ENCODE measurements around the gene ZNF532. TPM values are rescaled to one million over a fixed set of nuclear protein-coding genes. Genes with fewer than 3 reads are reported as not detected.

ZNF532 gene
- total and polyA plus RNA-seq, 4 experiments from 2014 or later = 1.1 to 9.2 (median 7.8) TPM; not detected in 1

DNA sequence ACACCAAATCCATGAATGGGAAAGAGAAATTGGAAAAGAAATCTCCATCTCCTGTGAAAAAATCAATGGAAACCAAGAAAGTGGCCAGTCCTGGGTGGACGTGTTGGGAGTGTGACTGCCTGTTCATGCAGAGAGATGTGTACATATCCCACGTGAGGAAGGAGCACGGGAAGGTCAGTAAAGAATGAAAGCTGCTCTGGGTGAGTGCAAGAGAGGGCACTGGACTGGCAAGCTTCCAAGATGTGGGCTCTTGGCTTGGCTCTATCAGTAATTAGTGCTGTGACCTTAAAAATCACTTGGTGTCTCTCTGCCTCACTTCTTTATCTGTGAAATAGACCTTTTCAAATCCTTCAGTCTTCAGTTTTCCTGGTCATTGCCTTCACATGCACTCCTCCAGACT is 89.0 kb downstream of the ZNF532 start:
- Histone ChIP-seq H3K27me3 (ENCODE audit: insufficient read depth, low read length) (no peaks in the 10 kb centered on the region), H3K4me3 (ENCODE audit: low read length in 2 of 2) (no peak overlapping the region), H3K36me3 (ENCODE audit: insufficient read depth, low read length) (no peaks in the 10 kb centered on the region), H3K27ac (ENCODE audit: low read depth, low read length) (no peak overlapping the region), H3K4me1 (ENCODE audit: insufficient read depth, low read length) (no peaks in the 10 kb centered on the region), H3K9me3 (ENCODE audit: control insufficient read depth in 1 of 2, low read length in 2 of 2) (no peaks in the 10 kb centered on the region)
- no peaks in the 10 kb centered on the region for H3K9me3 Mint-ChIP-seq
- H3K27ac Mint-ChIP-seq = no peak overlapping the region
- ChIA-PET POLR2A (ENCODE audit: partially characterized antibody) (no interaction called here), CTCF (ENCODE audit: partially characterized antibody) (no interaction called here)
- peaks cover 0 to 5% of the 10 kb centered on the region in 2 donors for H3K27me3 Mint-ChIP-seq
- DNase-seq = no peak
- intact Hi-C loops (cut with micrococcal nuclease) = no loop called here
- no peaks in the 10 kb centered on the region for H3K36me3 Mint-ChIP-seq
- H3K4me1 Mint-ChIP-seq = no peaks in the 10 kb centered on the region
- no peak overlapping the region for H3K4me3 Mint-ChIP-seq

DNA sequence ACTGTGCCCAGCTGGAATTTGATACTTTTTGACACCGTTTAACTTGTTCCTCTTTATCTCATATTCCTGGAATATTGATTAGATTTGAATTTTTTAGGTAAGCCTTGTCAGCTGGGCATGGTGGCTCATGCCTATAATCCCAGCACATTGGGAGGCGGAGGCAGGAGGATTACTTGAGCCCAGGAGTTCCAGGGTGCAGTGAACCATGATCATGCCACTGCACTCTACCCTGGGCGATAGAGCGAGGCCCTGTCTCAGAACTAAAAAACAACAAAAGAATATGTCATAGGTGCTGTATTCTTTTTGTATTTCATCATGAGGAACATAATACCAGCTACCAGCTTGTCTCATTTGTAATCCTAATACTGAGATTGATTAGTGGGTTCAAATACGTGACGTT is 90.3 kb downstream of the ZNF532 start:
- Mint-ChIP-seq H3K4me3 (no peak overlapping the region), H3K27ac (no peak overlapping the region), H3K4me1 (no peaks in the 10 kb centered on the region), H3K36me3 (no peaks in the 10 kb centered on the region), H3K9me3 (no peaks in the 10 kb centered on the region), H3K27me3 (peaks cover 0 to 5% of the 10 kb centered on the region in 2 donors)
- Histone ChIP-seq H3K4me1 (ENCODE audit: insufficient read depth, low read length) (no peaks in the 10 kb centered on the region), H3K36me3 (ENCODE audit: insufficient read depth, low read length) (no peaks in the 10 kb centered on the region), H3K4me3 (ENCODE audit: low read length in 2 of 2) (no peak overlapping the region), H3K9me3 (ENCODE audit: control insufficient read depth in 1 of 2, low read length in 2 of 2) (no peaks in the 10 kb centered on the region), H3K27me3 (ENCODE audit: insufficient read depth, low read length) (no peaks in the 10 kb centered on the region), H3K27ac (ENCODE audit: low read depth, low read length) (no peak overlapping the region)
- ChIA-PET CTCF (ENCODE audit: partially characterized antibody) (no interaction called here), POLR2A (ENCODE audit: partially characterized antibody) (no interaction called here)
- intact Hi-C loops (cut with micrococcal nuclease) = no loop called here
- DNase-seq = no peak

- no peaks in the 10 kb centered on the region for H3K4me1 Mint-ChIP-seq
- intact Hi-C loops (cut with micrococcal nuclease) = no loop called here
- ChIA-PET CTCF (ENCODE audit: partially characterized antibody) (no interaction called here), POLR2A (ENCODE audit: partially characterized antibody) (no interaction called here)
- Histone ChIP-seq H3K9me3 (ENCODE audit: control insufficient read depth in 1 of 2, low read length in 2 of 2) (no peaks in the 10 kb centered on the region), H3K4me1 (ENCODE audit: insufficient read depth, low read length) (no peaks in the 10 kb centered on the region), H3K36me3 (ENCODE audit: insufficient read depth, low read length) (no peaks in the 10 kb centered on the region), H3K27ac (ENCODE audit: low read depth, low read length) (no peak overlapping the region), H3K27me3 (ENCODE audit: insufficient read depth, low read length) (no peaks in the 10 kb centered on the region), H3K4me3 (ENCODE audit: low read length in 2 of 2) (no peak overlapping the region)
- H3K27ac Mint-ChIP-seq = no peak overlapping the region
- DNase-seq = no peak
- no peaks in the 10 kb centered on the region for H3K36me3 Mint-ChIP-seq
- no peak overlapping the region for H3K4me3 Mint-ChIP-seq
- peaks cover 0 to 7% of the 10 kb centered on the region in 2 donors for H3K27me3 Mint-ChIP-seq
- no peaks in the 10 kb centered on the region for H3K9me3 Mint-ChIP-seq
Observed at GRCh38 chr18:58955738-58956137, 91.1 kb downstream of the ZNF532 start.

- no peak for DNase-seq
- H3K4me1 Mint-ChIP-seq = peaks cover 0 to 7% (median 0%) of the 10 kb centered on the region in 4 donors
- Histone ChIP-seq H3K4me3 (ENCODE audit: low read length in 2 of 2) (no peak overlapping the region), H3K27ac (ENCODE audit: low read depth, low read length) (no peak overlapping the region), H3K36me3 (ENCODE audit: insufficient read depth, low read length) (no peaks in the 10 kb centered on the region), H3K27me3 (ENCODE audit: insufficient read depth, low read length) (no peaks in the 10 kb centered on the region), H3K9me3 (ENCODE audit: control insufficient read depth in 1 of 2, low read length in 2 of 2) (no peaks in the 10 kb centered on the region), H3K4me1 (ENCODE audit: insufficient read depth, low read length) (no peaks in the 10 kb centered on the region)
- H3K4me3 Mint-ChIP-seq = no peak overlapping the region
- POLR2A ChIA-PET (ENCODE audit: partially characterized antibody) = no interaction called here
- no peak overlapping the region for H3K27ac Mint-ChIP-seq
- peaks cover 2 to 5% of the 10 kb centered on the region in 2 donors for H3K27me3 Mint-ChIP-seq
- CTCF ChIA-PET (ENCODE audit: partially characterized antibody) = no interaction called here
- H3K36me3 Mint-ChIP-seq = no peaks in the 10 kb centered on the region
- intact Hi-C loops (cut with micrococcal nuclease) = no loop called here
- no peaks in the 10 kb centered on the region for H3K9me3 Mint-ChIP-seq
Observed at GRCh38 chr18:58958628-58959027, 94.0 kb downstream of the ZNF532 start.

- no peak overlapping the region for H3K27ac Mint-ChIP-seq
- H3K4me1 Mint-ChIP-seq = peaks cover 0 to 10% (median 2%) of the 10 kb centered on the region in 4 donors
- POLR2A ChIA-PET (ENCODE audit: partially characterized antibody) = no interaction called here
- intact Hi-C loops (cut with micrococcal nuclease) = no loop called here
- Histone ChIP-seq H3K4me1 (ENCODE audit: insufficient read depth, low read length) (no peaks in the 10 kb centered on the region), H3K9me3 (ENCODE audit: control insufficient read depth in 1 of 2, low read length in 2 of 2) (no peaks in the 10 kb centered on the region), H3K4me3 (ENCODE audit: low read length in 2 of 2) (no peak overlapping the region), H3K36me3 (ENCODE audit: insufficient read depth, low read length) (no peaks in the 10 kb centered on the region), H3K27ac (ENCODE audit: low read depth, low read length) (no peak overlapping the region), H3K27me3 (ENCODE audit: insufficient read depth, low read length) (no peaks in the 10 kb centered on the region)
- H3K9me3 Mint-ChIP-seq = no peaks in the 10 kb centered on the region
- H3K27me3 Mint-ChIP-seq = peaks cover 2 to 5% of the 10 kb centered on the region in 2 donors
- no peaks in the 10 kb centered on the region for H3K36me3 Mint-ChIP-seq
- DNase-seq = no peak
- no peak overlapping the region for H3K4me3 Mint-ChIP-seq
- CTCF ChIA-PET (ENCODE audit: partially characterized antibody) = no interaction called here
Observed at GRCh38 chr18:58960508-58960907, 95.8 kb downstream of the ZNF532 start.

DNA sequence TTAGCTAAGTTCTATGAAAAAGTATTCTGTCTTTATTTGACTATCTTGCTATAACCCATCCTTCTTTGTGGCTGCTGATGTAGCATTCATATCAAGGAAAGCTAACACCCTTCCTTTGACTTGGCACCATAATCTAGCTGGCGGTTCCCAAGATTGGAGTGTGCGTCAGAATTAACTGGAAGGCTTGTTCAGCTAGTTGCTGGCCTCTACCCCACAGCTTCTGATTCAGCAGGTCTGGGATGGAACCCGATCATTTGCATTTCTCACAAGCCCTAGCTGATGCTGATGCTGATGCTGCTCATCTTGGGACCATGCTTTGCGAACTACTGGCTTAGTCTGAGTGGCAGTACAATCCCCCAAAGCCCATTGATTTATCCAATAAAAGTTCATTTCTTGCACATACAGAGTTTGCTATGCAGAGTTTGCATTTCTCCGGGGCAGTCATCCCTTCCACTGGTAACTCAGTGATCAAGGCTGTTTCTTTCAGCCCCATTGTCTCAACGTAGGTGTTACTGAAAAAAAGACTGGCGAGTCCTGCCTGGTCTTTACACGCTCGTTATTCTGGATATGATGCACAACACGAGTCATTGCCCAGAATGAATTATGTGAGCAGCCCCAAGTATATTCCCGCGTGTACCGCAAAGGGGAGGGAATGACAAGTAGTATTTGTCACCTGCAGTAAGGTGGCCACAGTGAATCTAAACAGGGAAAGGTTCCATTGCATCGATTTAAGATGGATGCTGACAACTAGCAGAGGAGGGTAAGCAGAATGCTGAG is 96.5 kb downstream of the ZNF532 start:
- no peaks in the 10 kb centered on the region for H3K4me1 ChIP-seq (ENCODE audit: insufficient read depth, low read length)
- CTCF ChIA-PET (ENCODE audit: partially characterized antibody) = no interaction called here

GRCh38 chr18:58962336-58962735 is 97.7 kb downstream of the ZNF532 start:
- Mint-ChIP-seq H3K36me3 (no peaks in the 10 kb centered on the region), H3K27me3 (peaks cover 2% of the 10 kb centered on the region in 2 donors), H3K4me1 (peaks cover 0 to 10% (median 2%) of the 10 kb centered on the region in 4 donors), H3K9me3 (no peaks in the 10 kb centered on the region), H3K27ac (no peak overlapping the region), H3K4me3 (no peak overlapping the region)
- intact Hi-C loops (cut with micrococcal nuclease) = no loop called here
- no peak overlapping the region for H3K27ac ChIP-seq (ENCODE audit: low read depth, low read length)
- no peaks in the 10 kb centered on the region for H3K9me3 ChIP-seq (ENCODE audit: control insufficient read depth in 1 of 2, low read length in 2 of 2)
- no peaks in the 10 kb centered on the region for H3K27me3 ChIP-seq (ENCODE audit: insufficient read depth, low read length)
- no peak overlapping the region for H3K4me3 ChIP-seq (ENCODE audit: low read length in 2 of 2)
- H3K4me1 ChIP-seq (ENCODE audit: insufficient read depth, low read length) = no peaks in the 10 kb centered on the region
- ChIA-PET POLR2A (ENCODE audit: partially characterized antibody) (no interaction called here), CTCF (ENCODE audit: partially characterized antibody) (no interaction called here)
- no peak for DNase-seq
- H3K36me3 ChIP-seq (ENCODE audit: insufficient read depth, low read length) = no peaks in the 10 kb centered on the region

More for the DNA sequence above, 96.5 kb downstream of the ZNF532 start:
- Mint-ChIP-seq H3K9me3 (no peaks in the 10 kb centered on the region), H3K27me3 (peaks cover 2 to 5% of the 10 kb centered on the region in 2 donors), H3K27ac (no peak overlapping the region), H3K4me3 (no peak overlapping the region), H3K4me1 (peaks cover 0 to 10% (median 2%) of the 10 kb centered on the region in 4 donors), H3K36me3 (no peaks in the 10 kb centered on the region)
- H3K4me3 ChIP-seq (ENCODE audit: low read length in 2 of 2) = no peak overlapping the region
- POLR2A ChIA-PET (ENCODE audit: partially characterized antibody) = no interaction called here
- no peak overlapping the region for H3K27ac ChIP-seq (ENCODE audit: low read depth, low read length)
- H3K9me3 ChIP-seq (ENCODE audit: control insufficient read depth in 1 of 2, low read length in 2 of 2) = no peaks in the 10 kb centered on the region
- DNase-seq = no peak
- no peaks in the 10 kb centered on the region for H3K27me3 ChIP-seq (ENCODE audit: insufficient read depth, low read length)
- intact Hi-C loops (cut with micrococcal nuclease) = no loop called here
- H3K36me3 ChIP-seq (ENCODE audit: insufficient read depth, low read length) = no peaks in the 10 kb centered on the region

Measured in CD4-positive, alpha-beta memory T cell (primary cell).